GM12878 (cell line): ENCODE measurements around the gene VPS54. TPM values are rescaled to one million over a fixed set of nuclear protein-coding genes. Genes with fewer than 3 reads are reported as not detected.

ENCODE experiments used
- ATAC-seq: fragments of 200-7000 bp; cut with Tn5 transposase; 3 replicates; pipeline ENCODE4 v1.9.1; 2020; ENCODE audit warnings: mild to moderate bottlenecking, moderate library complexity
- BruUV-seq: library from RNA; stranded (reverse); fragments of 400-500 nt; replicated peaks from 2 replicates; lab custom pipeline; 2021; lab: Mats Ljungman, UMichigan
- CTCF ChIA-PET: fragments of 300-600 bp; sonication (Branson Sonifier 250); formaldehyde crosslinking; extraction: SDS; loops from one replicate; lab custom pipeline; 2021; ENCODE audit warnings: inconsistent platforms; lab: Yijun Ruan, JAX
- POLR2A ChIA-PET: fragments of 350-600 bp; formaldehyde crosslinking; extraction: SDS; loops from one replicate; lab custom pipeline; 2021; ENCODE audit warnings: inconsistent platforms; lab: Charles Lee
- RAD21 ChIA-PET: fragments of 300-600 bp; sonication (Branson Sonifier 250); formaldehyde crosslinking; loops from one replicate; lab custom pipeline; 2023; ENCODE audit warnings: antibody characterized with exemption; ENCODE audit not compliant: unreplicated experiment; lab: Charles Lee
- SMC1A ChIA-PET: fragments of 300-600 bp; sonication (Branson Sonifier 250); formaldehyde crosslinking; loops from one replicate; lab custom pipeline; 2023; ENCODE audit not compliant: unreplicated experiment, uncharacterized antibody; lab: Charles Lee
- DNase-seq: peaks from one replicate; pipeline ENCODE4 v3.0.0-alpha.2; 2011; ENCODE audit warnings: low read depth, low spot score
- FAIRE-seq: peaks from 3 replicates; lab custom pipeline; 2011; peaks lifted over from hg19 to GRCh38; lab: Jason Lieb, UNC
- H2AFZ ChIP-seq: 2 replicates; pipeline ENCODE4 v1.6.0; 2011; ENCODE audit warnings: low read depth, low read length, control low read depth; ENCODE audit not compliant: control insufficient read depth
- H3K27ac ChIP-seq: 2 replicates; pipeline ENCODE4 v1.5.1; 2011; ENCODE audit warnings: control low read depth; ENCODE audit not compliant: control insufficient read depth, insufficient read depth
- H3K27me3 ChIP-seq, 2 experiments: replicated peaks in 1 of 2; 2 replicates each; pipeline versions ENCODE4 v1.6.0 to v1.6.1; 2011; ENCODE audit warnings: low read length in 1 of 2; ENCODE audit not compliant: control insufficient read depth in 2 of 2, insufficient read depth in 2 of 2
- H3K36me3 ChIP-seq, 2 experiments: 2 replicates each; pipeline ENCODE4 v1.5.1; 2011; ENCODE audit warnings: low read length in 1 of 2; ENCODE audit not compliant: control insufficient read depth in 2 of 2, insufficient read depth in 2 of 2
- H3K4me1 ChIP-seq: 2 replicates; pipeline ENCODE4 v1.6.1; 2011; ENCODE audit warnings: mild to moderate bottlenecking, low read length, moderate library complexity, mixed read lengths; ENCODE audit not compliant: control insufficient read depth, insufficient read depth
- H3K4me2 ChIP-seq: 2 replicates; pipeline ENCODE4 v1.6.0; 2011; ENCODE audit warnings: control low read depth; ENCODE audit not compliant: control insufficient read depth, insufficient read depth
- H3K4me3 ChIP-seq: fragments of 200-600 bp; sonication (generic); 2 replicates; pipeline ENCODE4 v1.5.1; 2016
- H3K79me2 ChIP-seq: 2 replicates; pipeline ENCODE4 v1.6.0; 2011; ENCODE audit warnings: low read length; ENCODE audit not compliant: control insufficient read depth, insufficient read depth
- H3K9ac ChIP-seq: 2 replicates; pipeline ENCODE4 v1.8.0; 2011; ENCODE audit warnings: low read length, control low read depth, mixed read lengths; ENCODE audit not compliant: control insufficient read depth, insufficient read depth
- H3K9me3 ChIP-seq: replicated peaks from 3 replicates; pipeline ENCODE4 v1.5.1; 2011; ENCODE audit warnings: mild to moderate bottlenecking, low read length; ENCODE audit not compliant: control insufficient read depth, insufficient read depth
- H4K20me1 ChIP-seq: 2 replicates; pipeline ENCODE4 v1.6.0; 2011; ENCODE audit not compliant: control insufficient read depth, insufficient read depth
- ATF3 ChIP-seq: IDR thresholded peaks from 2 replicates; pipeline ENCODE4 v1.6.1; 2011; ENCODE audit warnings: low read depth, mild to moderate bottlenecking, low read length, moderate library complexity, borderline replicate concordance; ENCODE audit errors: extremely low read depth
- BHLHE40 ChIP-seq, 2 experiments: fragments of 450-650 bp in 1 of 2; IDR thresholded peaks; 2 replicates each; pipeline ENCODE4 v1.6.1; 2011 to 2017; ENCODE audit warnings: low read depth in 2 of 2, borderline replicate concordance in 1 of 2, improper control_type of control experiment in 1 of 2, low read length in 1 of 2, mild to moderate bottlenecking in 1 of 2
- CHD2 ChIP-seq: IDR thresholded peaks from 2 replicates; pipeline ENCODE4 v1.6.1; 2011; ENCODE audit warnings: low read depth, low read length, improper control_type of control experiment, borderline replicate concordance
- E2F8 ChIP-seq: fragments of 450-650 bp; IDR thresholded peaks from 2 replicates; pipeline ENCODE4 v1.6.1; 2018; ENCODE audit warnings: mild to moderate bottlenecking, low read depth, moderate library complexity; ENCODE audit not compliant: partially characterized antibody
- EZH2 ChIP-seq: IDR thresholded peaks from 2 replicates; pipeline ENCODE4 v1.6.1; 2012; ENCODE audit warnings: low read depth, mild to moderate bottlenecking, control low read depth, inconsistent platforms, low read length, borderline replicate concordance; ENCODE audit not compliant: control insufficient read depth
- SRF ChIP-seq, 2 experiments: IDR thresholded peaks; 2 replicates each; pipeline ENCODE4 v1.6.1; 2011; ENCODE audit warnings: low read depth in 2 of 2, low read length in 2 of 2, mild to moderate bottlenecking in 1 of 2, moderate library complexity in 1 of 2
- TBL1XR1 ChIP-seq: IDR thresholded peaks from 2 replicates; pipeline ENCODE4 v1.6.1; 2012; ENCODE audit warnings: low read depth, low read length, improper control_type of control experiment
- ZNF24 ChIP-seq: fragments of 450-650 bp; IDR thresholded peaks from 2 replicates; pipeline ENCODE4 v1.6.1; 2017; ENCODE audit warnings: antibody characterized with exemption, mild to moderate bottlenecking
- ZNF274 ChIP-seq: IDR thresholded peaks from one replicate; pipeline ENCODE4 v1.8.0; 2011; ENCODE audit not compliant: insufficient read length, insufficient read depth
- ZNF592 ChIP-seq: fragments of 450-650 bp; IDR thresholded peaks from 2 replicates; pipeline ENCODE4 v1.6.1; 2017; ENCODE audit warnings: mild to moderate bottlenecking, moderate library complexity
- ZZZ3 ChIP-seq: IDR thresholded peaks from 2 replicates; pipeline ENCODE4 v1.6.1; 2011; ENCODE audit warnings: low read depth; ENCODE audit not compliant: control insufficient read depth, insufficient read length
- WGBS: methylation state at CpG from one replicate; pipeline ENCODE4 v1.1.6; 2016; ENCODE audit warnings: low lambda C conversion rate; ENCODE audit not compliant: insufficient replicate concordance, insufficient coverage; ENCODE audit errors: missing lambda C conversion rate; 5-methylcytosine and 5-hydroxymethylcytosine counted together
- in situ Hi-C: fragments of 300-500 bp; cut with MboI; formaldehyde crosslinking; loops from 9 replicates; pipeline ENCODE4 v1.14.3; 2018; ENCODE audit warnings: mixed read lengths
- intact Hi-C: fragments of 100-400 bp; cut with micrococcal nuclease; formaldehyde crosslinking; loops from one replicate; pipeline ENCODE4 v1.14.2; 2022; ENCODE audit not compliant: unreplicated experiment
- polyA plus RNA-seq, 11 experiments: library from polyadenylated mRNA; depleted of rRNA in 4 of 11; unstranded in 6 of 11; stranded (reverse) in 5 of 11; fragments of >200 nt; fragmentation: Nextera tagmentation in 4 of 11; fragmentation: Illumina TruSeq in 1 of 11; extraction: Ambion mirVana in 4 of 11; extraction: Trizol in 1 of 11; gene quantifications; 1 replicate in 1 of 11; 2 replicates in 10 of 11; pipeline versions ENCODE4 v1.2.1 to v1.2.3, GENCODE V29; 2011 to 2016; ENCODE audit warnings: inconsistent platforms in 2 of 11, missing spikeins in 2 of 11, low read depth in 1 of 11
- total RNA-seq, 4 experiments: library from RNA; depleted of rRNA in 3 of 4; stranded (reverse); fragments of >200 nt in 3 of 4; fragmentation: Illumina TruSeq in 1 of 4; extraction: Trizol in 1 of 4; gene quantifications; 2 replicates each; pipeline versions ENCODE4 v1.2.1 to v1.2.3, GENCODE V29; 2013 to 2021

Gene VPS54
- total and polyA plus RNA-seq, 10 of the 15 experiments (the other 5 are each of a cell fraction or from before 2014, with no cell fraction given): 1.6 to 16.2 (median 9.3) TPM

- SMC1A ChIA-PET: interaction anchor here (1.0 to 11.0 kb wide), 9 partner anchors 10 to 276 kb away, joined by 3 to 333 read pairs (median 6); no protein-coding TSS in a partner anchor
- Histone ChIP-seq H3K4me3 (no peak overlapping the region), H3K4me1 (peaks cover 25% of the 10 kb centered on the region), H3K79me2 (no peaks in the 10 kb centered on the region), H3K27me3 (no peaks in the 10 kb centered on the region), H3K36me3 (no peaks in the 10 kb centered on the region), H4K20me1 (no peaks in the 10 kb centered on the region), H3K9ac (no peak overlapping the region), H3K27ac (no peak overlapping the region), H2AFZ (no peak overlapping the region), H3K9me3 (no peaks in the 10 kb centered on the region), H3K4me2 (no peak overlapping the region)
- RAD21 ChIA-PET: interaction anchor here (1.1 to 12.9 kb wide), 8 partner anchors 10 to 435 kb away, joined by 3 to 358 read pairs (median 6); no protein-coding TSS in a partner anchor
- TF ChIP-seq ZZZ3: no peak
- no peak for TF ChIP-seq SRF (IDR thresholded peaks at IDR 0.05; ENCODE audit: low read depth in 2 of 2, low read length in 2 of 2)
- TF ChIP-seq ATF3: no peak
- no peak for TF ChIP-seq ZNF24
- TF ChIP-seq ZNF274: no peak
- TF ChIP-seq CHD2: no peak
- no peak for TF ChIP-seq BHLHE40 (IDR thresholded peaks at IDR 0.05; ENCODE audit: borderline replicate concordance in 1 of 2, low read depth in 2 of 2, low read length in 1 of 2)
- no peak for TF ChIP-seq E2F8
- TF ChIP-seq TBL1XR1: no peak
- TF ChIP-seq ZNF592: no peak
- no peak for TF ChIP-seq EZH2
- DNase-seq (no peak), ATAC-seq (no peak), FAIRE-seq (no peak)
- in situ Hi-C loops: loop anchor here (5.0 kb wide), 2 partner anchors 275 to 435 kb away; no protein-coding TSS in a partner anchor
- POLR2A ChIA-PET: interaction anchor here (1.0 to 4.0 kb wide), 2 partner anchors 55 to 274 kb away, joined by 4 to 25 read pairs; no protein-coding TSS in a partner anchor
- BruUV-seq: no TSS peak
- CTCF ChIA-PET: interaction anchor here (1.7 to 14.1 kb wide), 5 partner anchors 259 to 435 kb away, joined by 3 to 420 read pairs (median 7); no protein-coding TSS in a partner anchor
- intact Hi-C loops: loop anchor here (5.0 kb wide), 1 partner anchor 40 kb away; no protein-coding TSS in a partner anchor
- 97% methylated on average over 3 of the region's 3 CpGs for whole genome bisulfite sequencing
Observed at GRCh38 chr2:64052463-64053241, 33.4 kb upstream of the VPS54 start.
